A673 (cell line): ENCODE data around the gene NDRG4. TPM values are rescaled to one million over a fixed set of nuclear protein-coding genes. Genes with fewer than 3 reads are reported as not detected.

Source experiments
- BruUV-seq: library from RNA; stranded (reverse); fragments of 400-500 nt; replicated peaks from 2 replicates; lab custom pipeline; 2021; lab: Mats Ljungman, UMichigan
- CTCF ChIA-PET: fragments of 300-600 bp; sonication (Branson Sonifier 250); formaldehyde crosslinking; loops from one replicate; lab custom pipeline; 2022; ENCODE audit warnings: antibody characterized with exemption; lab: Charles Lee
- POLR2A ChIA-PET: fragments of 300-600 bp; sonication (Branson Sonifier 250); formaldehyde crosslinking; loops from one replicate; lab custom pipeline; 2022; ENCODE audit warnings: antibody characterized with exemption; ENCODE audit not compliant: low non-redundant PET; lab: Charles Lee
- DNase-seq: peaks from one replicate; pipeline ENCODE4 v3.0.0-alpha.2; 2015; ENCODE audit warnings: low spot score
- H3K27ac ChIP-seq: fragments of 200-600 bp; sonication (generic); 2 replicates; pipeline ENCODE4 v1.5.1; 2016; ENCODE audit warnings: mixed run types, low read depth, mild to moderate bottlenecking, mixed read lengths, antibody characterized with exemption, low read length; ENCODE audit not compliant: poor library complexity, severe bottlenecking
- H3K27me3 ChIP-seq: fragments of 200-600 bp; sonication (generic); replicated peaks from 2 replicates; pipeline ENCODE4 v1.6.1; 2017; ENCODE audit warnings: mixed run types, low read depth, mild to moderate bottlenecking, mixed read lengths, antibody characterized with exemption, low read length; ENCODE audit not compliant: insufficient read depth, poor library complexity
- H3K36me3 ChIP-seq: fragments of 200-600 bp; sonication (generic); 2 replicates; pipeline ENCODE4 v1.6.1; 2016; ENCODE audit warnings: mixed run types, mild to moderate bottlenecking, mixed read lengths, antibody characterized with exemption, low read length; ENCODE audit not compliant: insufficient read depth, poor library complexity, severe bottlenecking
- H3K4me1 ChIP-seq: fragments of 200-600 bp; sonication (generic); 2 replicates; pipeline ENCODE4 v1.6.1; 2017; ENCODE audit warnings: mixed run types, mild to moderate bottlenecking, mixed read lengths, antibody characterized with exemption, low read length; ENCODE audit not compliant: insufficient read depth, poor library complexity, severe bottlenecking
- H3K4me3 ChIP-seq: fragments of 200-600 bp; sonication (generic); 2 replicates; pipeline ENCODE4 v1.5.1; 2016; ENCODE audit warnings: low read depth, mixed run types, mild to moderate bottlenecking, mixed read lengths, low read length; ENCODE audit not compliant: poor library complexity, severe bottlenecking
- H3K9me3 ChIP-seq: fragments of 200-600 bp; sonication (generic); 2 replicates; pipeline ENCODE4 v1.6.1; 2016; ENCODE audit warnings: mixed run types, low read depth, mild to moderate bottlenecking, mixed read lengths, antibody characterized with exemption, low read length; ENCODE audit not compliant: poor library complexity, severe bottlenecking
- EZH2 ChIP-seq: fragments of 200-600 bp; sonication (generic); IDR thresholded peaks from 2 replicates; pipeline ENCODE4 v1.6.1; 2017; ENCODE audit warnings: borderline replicate concordance, low read depth, mild to moderate bottlenecking, mixed read lengths, antibody characterized with exemption, low read length; ENCODE audit not compliant: poor library complexity, severe bottlenecking
- intact Hi-C: fragments of 100-400 bp; cut with micrococcal nuclease; formaldehyde crosslinking; loops from one replicate; pipeline ENCODE4 v1.10.0; 2022; ENCODE audit not compliant: unreplicated experiment
- total RNA-seq: library from RNA; stranded (reverse); gene quantifications from 2 replicates; pipeline ENCODE4 v1.2.3, GENCODE V29; 2021
- TF ChIP-seq, protein P1 (sequence below): fragments of 300-800, 200-600 bp; sonication (generic); conservative IDR thresholded peaks from 2 replicates; pipeline ENCODE4 v1.5.1; 2017; ENCODE audit warnings: low read depth, mild to moderate bottlenecking, antibody characterized with exemption, low read length, moderate library complexity, mixed read lengths

NDRG4 gene
- total RNA-seq, 1 experiment from 2014 or later, result 0.28 TPM

DNA sequence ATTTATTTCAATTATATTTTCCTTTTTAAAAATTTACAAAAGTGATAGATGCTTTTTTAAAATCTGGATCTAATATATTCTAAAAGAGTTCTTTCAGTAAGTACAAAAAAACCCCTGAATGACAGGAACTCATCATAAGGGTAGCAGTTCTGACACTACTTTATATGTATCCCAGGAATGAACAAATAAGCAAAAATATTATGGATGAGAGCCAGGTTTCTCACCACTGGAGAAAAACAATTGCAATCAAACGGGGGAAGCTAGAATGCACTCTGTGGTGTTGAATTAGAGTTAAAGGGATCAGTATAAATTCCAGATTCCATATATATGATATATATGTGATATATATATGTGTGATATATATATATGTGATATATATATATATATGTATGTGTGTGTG lies 23.2 kb upstream of the NDRG4 start:
- Histone ChIP-seq H3K4me3 (no peak overlapping the region), H3K27me3 (peaks cover 5% of the 10 kb centered on the region), H3K9me3 (no peaks in the 10 kb centered on the region), H3K4me1 (no peaks in the 10 kb centered on the region), H3K36me3 (no peaks in the 10 kb centered on the region), H3K27ac (no peak overlapping the region)
- no TSS peak for BruUV-seq
- TF ChIP-seq, protein P1, sequence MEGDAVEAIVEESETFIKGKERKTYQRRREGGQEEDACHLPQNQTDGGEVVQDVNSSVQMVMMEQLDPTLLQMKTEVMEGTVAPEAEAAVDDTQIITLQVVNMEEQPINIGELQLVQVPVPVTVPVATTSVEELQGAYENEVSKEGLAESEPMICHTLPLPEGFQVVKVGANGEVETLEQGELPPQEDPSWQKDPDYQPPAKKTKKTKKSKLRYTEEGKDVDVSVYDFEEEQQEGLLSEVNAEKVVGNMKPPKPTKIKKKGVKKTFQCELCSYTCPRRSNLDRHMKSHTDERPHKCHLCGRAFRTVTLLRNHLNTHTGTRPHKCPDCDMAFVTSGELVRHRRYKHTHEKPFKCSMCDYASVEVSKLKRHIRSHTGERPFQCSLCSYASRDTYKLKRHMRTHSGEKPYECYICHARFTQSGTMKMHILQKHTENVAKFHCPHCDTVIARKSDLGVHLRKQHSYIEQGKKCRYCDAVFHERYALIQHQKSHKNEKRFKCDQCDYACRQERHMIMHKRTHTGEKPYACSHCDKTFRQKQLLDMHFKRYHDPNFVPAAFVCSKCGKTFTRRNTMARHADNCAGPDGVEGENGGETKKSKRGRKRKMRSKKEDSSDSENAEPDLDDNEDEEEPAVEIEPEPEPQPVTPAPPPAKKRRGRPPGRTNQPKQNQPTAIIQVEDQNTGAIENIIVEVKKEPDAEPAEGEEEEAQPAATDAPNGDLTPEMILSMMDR, result no peak
- TF ChIP-seq EZH2, result no peak
- intact Hi-C loops, result no loop called here
- CTCF ChIA-PET, result no interaction called here
- POLR2A ChIA-PET, result no interaction called here
- no peak for DNase-seq

DNA sequence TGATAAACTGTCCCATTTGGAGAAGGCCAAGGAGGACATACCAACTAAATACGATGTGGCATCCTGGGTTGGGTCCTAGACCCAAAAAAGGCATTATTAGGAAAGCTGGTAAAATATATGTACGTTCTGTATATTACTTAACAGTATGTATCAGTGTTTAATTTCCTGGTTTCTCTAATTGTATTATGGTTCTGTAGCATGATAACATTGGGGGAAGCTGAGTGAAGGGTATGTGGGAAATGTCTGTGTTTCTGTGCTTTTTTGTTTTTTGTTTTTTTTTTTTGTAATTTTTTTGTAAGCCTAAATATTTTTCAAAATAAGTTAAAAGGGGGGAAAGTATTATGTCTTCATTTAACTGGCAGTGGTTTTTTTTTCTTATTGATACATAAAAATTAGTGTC lies 21.5 kb upstream of the NDRG4 start:
- Histone ChIP-seq H3K27me3 (peaks cover 5% of the 10 kb centered on the region), H3K36me3 (no peaks in the 10 kb centered on the region), H3K4me3 (no peak overlapping the region), H3K4me1 (no peaks in the 10 kb centered on the region), H3K9me3 (no peaks in the 10 kb centered on the region), H3K27ac (no peak overlapping the region)
- BruUV-seq, result no TSS peak
- DNase-seq, result no peak
- POLR2A ChIA-PET, result no interaction called here
- CTCF ChIA-PET, result no interaction called here
- TF ChIP-seq EZH2, result no peak
- TF ChIP-seq, protein P1, result no peak
- intact Hi-C loops, result no loop called here

DNA sequence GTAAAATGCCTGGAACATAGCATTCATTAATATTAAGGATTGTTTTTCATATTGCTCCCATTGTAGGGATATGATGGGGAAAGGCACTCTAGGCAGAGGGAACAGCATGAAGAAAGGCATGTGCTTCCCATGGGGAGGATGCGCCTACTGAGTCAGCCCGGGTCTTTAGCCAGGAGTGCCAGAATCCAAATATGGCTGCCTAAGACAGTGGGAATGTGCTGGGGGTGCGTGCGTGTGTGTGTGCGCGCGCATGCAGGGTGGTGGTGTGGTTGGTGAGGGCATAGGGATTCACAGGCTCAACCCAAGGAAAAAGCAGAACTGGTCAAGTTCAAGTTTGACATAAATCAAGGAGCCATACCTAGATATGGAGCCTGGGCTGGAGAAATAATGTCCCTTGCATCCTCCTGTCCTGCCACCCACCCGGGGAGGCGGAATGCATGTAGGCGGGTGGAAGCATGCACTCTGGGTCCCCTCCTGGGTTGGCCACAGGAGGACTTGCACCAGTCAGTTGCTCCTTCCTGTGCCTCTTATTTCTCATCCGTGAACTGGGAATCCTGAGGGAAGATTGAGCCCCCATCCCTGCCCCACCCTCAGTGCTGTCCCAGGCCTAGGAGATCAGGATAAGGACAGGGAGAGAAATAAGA lies 18.6 kb upstream of the NDRG4 start:
- TF ChIP-seq, protein P1, result no peak
- no peak for TF ChIP-seq EZH2
- POLR2A ChIA-PET, result no interaction called here

More for the DNA sequence above, 18.6 kb upstream of the NDRG4 start:
- BruUV-seq, result no TSS peak
- Histone ChIP-seq H3K27me3 (peaks cover 5% of the 10 kb centered on the region), H3K4me1 (no peaks in the 10 kb centered on the region), H3K9me3 (no peaks in the 10 kb centered on the region), H3K27ac (no peak overlapping the region), H3K4me3 (no peak overlapping the region), H3K36me3 (no peaks in the 10 kb centered on the region)
- intact Hi-C loops, result loop anchor here (10.0 kb wide), 1 partner anchor 357 kb away; the partner anchor contains the start of gene CFAP20
- no peak for DNase-seq
- CTCF ChIA-PET, result no interaction called here
